Activated CD4-positive, CD25-positive, alpha-beta regulatory T cell treated with anti-CD3 and anti-CD28 coated beads, Interleukin-2, amount 50 U/mL, for 16 hours (primary cell): ENCODE data around the gene LIF.

Experiments used
- DNase-seq: peaks from one replicate; pipeline ENCODE4 v3.0.0-alpha.2; 2020; ENCODE audit warnings: low read depth, low spot score

The LIF gene

DNA sequence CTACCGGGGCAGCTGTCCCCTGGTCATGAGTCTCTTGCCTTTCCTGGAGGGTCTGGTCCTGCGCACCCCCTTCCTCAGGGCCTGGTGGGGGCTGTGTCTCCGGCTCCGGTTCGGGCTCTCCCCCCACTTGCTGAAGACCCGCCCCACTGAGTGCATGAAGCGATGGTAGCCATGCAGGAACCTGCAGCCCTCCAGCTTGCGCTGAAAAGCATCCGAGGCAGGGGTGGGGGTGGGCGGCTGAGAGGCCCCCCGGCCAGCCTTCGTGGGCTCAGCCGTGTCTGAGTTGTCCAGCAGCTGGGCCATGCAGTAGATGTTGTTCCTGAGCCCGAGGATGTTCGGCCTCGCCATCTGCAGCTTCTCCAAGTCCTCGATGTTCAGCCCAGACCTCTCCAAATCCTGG is 17.3 kb upstream of the LIF start:
- no peak for DNase-seq

GRCh38 chr22:30262917-30263741 is 16.6 kb upstream of the LIF start:
- peak; percentile 59 for DNase-seq

GRCh38 chr22:30262112-30262511 is 15.6 kb upstream of the LIF start:
- DNase-seq: no peak

DNA sequence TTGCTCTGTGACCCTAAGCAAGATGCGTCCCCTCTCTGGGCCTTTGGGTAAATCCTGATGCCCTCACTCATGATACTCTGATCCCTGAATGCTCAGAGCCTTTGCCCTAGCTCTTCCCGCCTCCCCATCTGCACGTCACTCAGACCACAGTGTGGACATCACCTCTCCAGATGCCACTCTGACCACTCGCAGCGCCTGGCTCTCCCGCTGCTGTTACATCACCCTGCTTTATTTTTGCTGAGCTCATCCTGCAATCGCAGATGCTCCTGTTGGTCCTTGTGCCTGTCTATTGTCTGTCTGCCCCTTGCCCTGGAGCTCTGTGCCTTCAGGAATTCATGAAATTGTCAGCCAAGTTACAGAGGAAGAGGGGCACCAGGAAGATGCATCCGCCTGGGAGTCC is 14.6 kb upstream of the LIF start:
- no peak for DNase-seq

GRCh38 chr22:30260682-30261081 is 14.1 kb upstream of the LIF start:
- no peak for DNase-seq

- DNase-seq: no peak
Measured at GRCh38 chr22:30260276-30260675, 13.7 kb upstream of the LIF start.

DNA sequence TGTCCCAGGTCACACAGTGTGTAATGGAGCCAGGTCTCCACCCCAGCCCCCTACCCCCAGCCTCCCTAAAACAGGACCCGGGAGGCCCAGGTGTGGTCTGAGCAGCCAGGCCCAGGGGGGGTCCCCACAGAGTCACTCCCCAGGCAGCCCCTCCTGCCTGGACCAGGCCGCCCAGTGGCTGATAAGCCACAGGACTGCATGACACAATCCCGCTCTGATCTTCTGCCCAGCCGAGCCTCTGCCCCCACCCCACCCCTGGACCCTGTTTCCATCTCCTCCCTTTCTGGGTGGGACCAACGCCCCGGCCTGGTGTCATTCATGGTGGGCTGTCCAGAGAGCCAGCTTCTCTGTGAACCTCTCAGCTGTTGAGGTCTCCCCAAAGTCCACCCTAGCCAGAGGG is 7.8 kb upstream of the LIF start:
- no peak for DNase-seq

- DNase-seq: no peak
Measured at GRCh38 chr22:30253205-30253852, 6.8 kb upstream of the LIF start.

- DNase-seq: no peak
Measured at GRCh38 chr22:30252411-30253204, 6.0 kb upstream of the LIF start.

DNA sequence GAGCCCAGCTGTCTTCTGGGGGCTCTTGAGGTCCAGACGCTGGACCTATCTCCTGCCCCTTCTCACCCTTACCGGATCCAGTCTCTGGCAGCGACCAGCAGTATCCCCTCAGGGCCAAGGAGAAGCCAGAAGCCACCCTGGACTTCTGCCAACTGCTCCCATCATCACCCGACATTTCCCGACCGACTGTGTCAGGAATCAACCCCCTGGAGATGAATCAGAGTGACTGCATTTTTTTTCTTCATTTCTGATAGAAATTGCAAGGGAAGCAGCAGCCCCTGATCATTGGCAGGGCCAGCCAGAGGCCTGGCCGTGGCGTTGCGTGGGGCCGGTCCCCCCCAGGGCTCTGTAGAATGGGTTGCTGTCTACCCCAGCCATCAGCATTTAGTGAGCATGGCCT is 5.2 kb upstream of the LIF start:
- no peak for DNase-seq

- no peak for DNase-seq
Measured at GRCh38 chr22:30250661-30251267, 4.2 kb upstream of the LIF start.

GRCh38 chr22:30250039-30250565 is 3.5 kb upstream of the LIF start:
- no peak for DNase-seq

DNA sequence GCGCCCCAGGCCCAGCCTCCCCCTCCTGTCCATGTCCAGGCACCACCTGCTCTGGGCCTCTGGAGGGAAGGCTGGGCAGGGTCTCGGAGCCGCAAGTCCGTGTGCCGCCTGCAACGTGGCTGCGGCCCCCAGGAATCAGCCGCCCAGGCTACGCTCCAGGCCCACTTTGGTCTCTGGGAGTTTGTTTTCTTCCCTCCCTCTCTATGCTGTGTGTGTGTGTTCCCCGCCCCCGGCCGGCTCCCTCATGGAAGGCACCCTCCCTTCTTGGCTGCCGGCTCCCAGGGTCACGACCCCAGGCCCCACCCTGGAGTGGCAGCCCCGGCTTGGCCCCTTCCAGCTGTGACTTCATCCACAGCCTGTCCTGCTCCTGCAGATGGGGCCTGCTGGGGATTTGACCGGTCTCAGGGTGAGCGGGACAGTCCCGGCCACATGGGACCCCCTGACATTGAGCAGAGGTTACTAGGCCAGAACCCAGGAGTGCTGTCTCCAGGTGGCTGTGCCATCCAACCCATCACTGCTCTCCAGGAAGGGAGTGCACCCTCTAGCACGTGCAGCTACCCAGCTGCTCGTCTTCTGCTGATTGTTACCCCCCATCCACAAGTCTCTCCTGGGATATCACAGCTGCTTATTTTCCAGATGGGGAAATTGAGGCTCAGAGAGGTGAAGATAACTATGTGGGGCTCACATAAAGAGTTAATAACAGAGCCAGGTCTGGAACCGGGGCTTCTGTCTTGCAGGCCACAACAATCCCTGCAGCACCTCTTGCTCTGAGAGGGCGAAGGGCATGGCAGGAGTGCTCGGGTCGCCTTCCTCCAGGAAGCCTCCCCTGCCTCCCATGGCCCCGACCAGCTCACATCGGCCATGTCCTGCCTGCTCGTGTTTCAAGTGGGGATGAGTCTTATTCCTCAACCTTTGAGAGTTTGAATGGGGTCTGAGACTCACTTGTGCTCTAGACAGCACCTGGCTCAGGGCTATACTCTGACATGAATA is 2.8 kb upstream of the LIF start:
- DNase-seq: no peak

DNA sequence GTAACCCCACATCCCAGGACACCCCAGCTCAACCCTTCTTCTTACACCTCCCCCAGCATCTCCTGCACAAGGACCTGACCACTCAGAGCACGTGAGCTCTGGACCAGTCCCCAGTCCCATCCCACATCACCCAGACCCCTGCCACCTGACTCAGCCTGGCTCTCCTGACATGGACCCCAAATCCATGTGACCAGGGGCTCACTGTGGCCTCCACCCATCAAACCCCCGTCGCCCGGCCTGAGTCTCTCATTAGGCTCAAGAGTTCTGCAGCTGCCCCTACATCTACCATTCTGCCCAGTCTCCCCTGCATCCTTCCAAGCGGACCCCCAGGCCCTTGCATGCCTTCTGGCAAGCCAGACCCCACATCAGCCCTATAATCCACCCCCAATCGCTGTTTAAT is 1.9 kb upstream of the LIF start:
- no peak for DNase-seq

DNA sequence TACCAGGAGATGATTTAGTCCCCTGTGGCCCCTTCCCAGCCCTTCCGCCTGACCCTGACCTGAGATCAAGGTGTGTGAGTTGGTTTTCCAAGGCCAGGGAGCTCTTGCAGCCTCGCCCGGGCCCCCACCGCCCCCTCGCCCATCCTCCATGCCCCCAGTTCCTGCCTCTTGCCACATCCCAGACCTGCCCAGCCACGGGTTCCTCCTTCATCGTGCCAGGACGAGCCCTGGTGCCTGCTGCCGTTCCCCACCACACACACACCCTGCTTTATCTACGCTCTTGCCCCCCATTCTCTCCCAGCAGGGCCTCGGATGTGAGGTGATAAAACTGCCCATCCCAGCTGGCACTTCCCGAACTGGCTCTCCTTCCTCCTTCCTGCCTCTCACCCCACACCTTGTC is 1.4 kb upstream of the LIF start:
- no peak for DNase-seq

DNA sequence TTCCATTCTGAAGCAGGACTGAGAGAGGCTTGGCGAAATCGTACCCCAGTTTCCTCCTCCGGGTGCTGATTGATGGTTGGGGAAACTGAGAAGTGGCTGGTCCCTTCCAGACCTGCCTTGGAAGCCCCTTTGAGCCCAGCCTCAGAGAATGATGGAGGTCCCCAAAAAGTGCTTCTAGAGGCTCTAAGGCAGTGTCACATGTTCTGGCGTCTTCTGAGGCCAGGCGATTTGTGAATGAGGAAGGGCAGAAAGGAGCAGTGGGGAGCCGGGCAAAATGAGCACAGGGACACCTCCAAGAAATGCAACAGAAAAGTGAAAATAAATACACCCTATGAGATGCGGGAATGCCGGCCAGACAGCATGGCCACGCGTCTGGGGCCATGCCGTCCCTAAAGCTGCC is 1.0 kb upstream of the LIF start:
- DNase-seq: no peak

- no peak for DNase-seq
Measured at GRCh38 chr22:30246814-30247376, 336 bp upstream of the LIF start.

GRCh38 chr22:30245181-30245984 is 1.2 kb downstream of the LIF start:
- no peak for DNase-seq

GRCh38 chr22:30244641-30245040 is 1.9 kb downstream of the LIF start:
- no peak for DNase-seq

- no peak for DNase-seq
Measured at GRCh38 chr22:30244066-30244465, 2.5 kb downstream of the LIF start.
